Stimulated activated naive CD8-positive, alpha-beta T cell treated with anti-CD3 and anti-CD28 coated beads, Interleukin-15, Interleukin-2, amounts not matched to agents 100 ng/mL and 50 ng/mL, for 24 hours (primary cell): ENCODE data around the gene MTA1.
A peak's percentile ranks its signal among the peaks of the same experiment; 100 is the strongest.

Experiments used
- H3K27ac Mint-ChIP-seq: one replicate; pipeline ENCODE4 v1.8.0; 2021; ENCODE audit warnings: mild to moderate bottlenecking, mixed read lengths
- H3K27me3 Mint-ChIP-seq: one replicate; pipeline ENCODE4 v1.8.0; 2021; ENCODE audit warnings: mixed read lengths
- H3K36me3 Mint-ChIP-seq: one replicate; pipeline ENCODE4 v1.8.0; 2021; ENCODE audit warnings: low read depth, mixed read lengths
- H3K4me1 Mint-ChIP-seq: one replicate; pipeline ENCODE4 v1.8.0; 2021; ENCODE audit warnings: low read depth, mixed read lengths
- H3K4me3 Mint-ChIP-seq: one replicate; pipeline ENCODE4 v1.8.0; 2021; ENCODE audit warnings: mild to moderate bottlenecking, mixed read lengths
- H3K9me3 Mint-ChIP-seq: one replicate; pipeline ENCODE4 v1.8.0; 2021; ENCODE audit warnings: mixed read lengths

Gene MTA1

DNA sequence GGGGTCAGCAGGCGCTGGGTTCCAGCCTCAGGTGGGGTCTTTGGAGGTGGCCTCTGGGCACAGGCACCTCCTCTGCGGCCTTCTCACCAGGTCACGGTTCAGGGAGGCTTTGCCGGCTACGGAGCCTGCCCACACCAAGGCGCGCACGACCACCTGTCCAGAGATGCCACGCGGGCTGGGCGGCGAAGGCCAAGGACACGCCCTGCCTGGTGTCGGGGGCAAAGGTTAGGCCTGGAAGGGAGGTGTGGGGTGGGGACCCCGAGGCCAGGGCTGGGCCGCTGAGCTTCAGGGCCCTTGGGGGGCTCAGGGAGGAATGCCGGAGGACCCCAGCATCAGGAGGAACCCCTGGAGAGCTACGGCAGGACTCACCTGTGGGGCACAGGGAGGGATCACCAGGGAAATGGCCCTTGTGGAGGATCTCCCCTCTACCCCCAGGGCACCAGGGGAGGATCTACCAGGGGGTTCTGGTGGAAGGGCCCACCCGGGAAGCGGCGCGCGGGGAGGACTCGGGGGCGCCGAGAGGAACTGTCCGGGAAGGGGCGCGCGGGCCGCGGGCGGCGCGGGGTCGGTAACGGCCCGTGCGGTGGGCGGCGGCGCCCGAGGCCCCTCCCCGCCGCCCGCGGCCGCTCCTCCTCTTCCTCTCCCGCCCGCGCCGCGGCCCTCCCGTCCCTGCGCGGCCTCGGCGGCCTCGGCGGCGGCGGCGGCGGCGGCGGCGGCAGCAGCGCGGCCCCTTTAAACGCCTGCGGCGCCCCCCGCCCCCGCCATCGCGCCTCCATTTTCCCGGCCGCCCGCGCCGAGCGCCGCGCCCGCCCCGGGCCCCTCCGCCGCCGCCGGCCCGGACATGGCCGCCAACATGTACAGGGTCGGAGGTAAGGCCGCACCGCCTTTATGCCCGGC is at the start of gene MTA1:
Gene MTA1 (plus strand): TSS at position 633 of the 897 bp plus-strand sequence. CDS start 209 bp downstream, at position 842.
- peaks cover 30% of the 10 kb centered on the region for H3K4me1 Mint-ChIP-seq
- peak within 1 kb of the TSS; percentile 94 for H3K27ac Mint-ChIP-seq
- H3K9me3 Mint-ChIP-seq, result no peaks in the 10 kb centered on the region
- no peaks in the 10 kb centered on the region for H3K27me3 Mint-ChIP-seq
- peak within 1 kb of the TSS; percentile 90 for H3K4me3 Mint-ChIP-seq
- peaks cover 17% of the 10 kb centered on the region for H3K36me3 Mint-ChIP-seq

DNA sequence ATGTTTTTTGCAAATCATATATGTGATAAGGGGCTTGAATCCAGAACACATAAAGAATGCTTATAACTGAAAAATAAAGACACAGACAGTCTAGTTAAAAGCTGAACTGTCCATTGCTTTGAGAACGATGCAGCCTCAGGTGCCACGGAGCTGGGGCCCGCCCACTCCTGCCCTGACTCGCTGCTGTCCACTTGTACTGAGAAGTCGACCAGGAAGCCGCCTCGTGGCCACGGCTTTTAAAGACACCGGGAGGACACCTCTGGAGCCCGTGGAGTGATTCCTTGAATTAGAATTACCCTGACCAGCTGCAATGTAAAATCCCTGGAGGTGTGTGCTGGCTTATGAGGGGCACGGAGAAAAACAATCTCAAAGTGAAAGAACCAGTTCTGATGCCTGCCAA is 45.2 kb upstream of the MTA1 start:
- no peaks in the 10 kb centered on the region for H3K36me3 Mint-ChIP-seq
- peaks cover 16% of the 10 kb centered on the region for H3K4me1 Mint-ChIP-seq
- no peaks in the 10 kb centered on the region for H3K27me3 Mint-ChIP-seq
- H3K27ac Mint-ChIP-seq, result no peak overlapping the region
- no peak overlapping the region for H3K4me3 Mint-ChIP-seq
- H3K9me3 Mint-ChIP-seq, result no peaks in the 10 kb centered on the region

DNA sequence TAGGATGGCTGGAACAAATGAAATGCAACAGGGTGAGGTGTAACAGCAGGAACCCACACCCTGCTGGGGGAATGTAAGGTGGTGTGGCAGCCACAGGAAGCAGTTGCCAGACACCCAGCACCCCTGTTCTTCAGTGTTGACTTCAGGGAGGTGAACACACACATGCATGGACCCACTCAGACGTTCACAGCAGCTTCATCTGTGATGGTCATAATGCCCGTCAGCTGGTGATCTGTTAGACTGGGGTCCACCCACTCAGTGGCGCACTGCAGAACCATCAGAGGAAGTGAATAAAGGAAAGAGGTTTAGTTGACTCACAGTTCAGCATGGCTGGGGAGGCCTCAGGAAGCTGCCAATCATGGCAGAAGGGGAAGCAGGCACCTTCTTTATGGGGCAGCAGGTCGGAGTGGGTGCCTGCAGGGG is 44.0 kb upstream of the MTA1 start:
- peaks cover 16% of the 10 kb centered on the region for H3K4me1 Mint-ChIP-seq
- H3K27ac Mint-ChIP-seq, result peak overlapping the region; percentile 80
- H3K36me3 Mint-ChIP-seq, result no peaks in the 10 kb centered on the region
- no peaks in the 10 kb centered on the region for H3K9me3 Mint-ChIP-seq
- peak overlapping the region; percentile 42 for H3K4me3 Mint-ChIP-seq
- H3K27me3 Mint-ChIP-seq, result no peaks in the 10 kb centered on the region

DNA sequence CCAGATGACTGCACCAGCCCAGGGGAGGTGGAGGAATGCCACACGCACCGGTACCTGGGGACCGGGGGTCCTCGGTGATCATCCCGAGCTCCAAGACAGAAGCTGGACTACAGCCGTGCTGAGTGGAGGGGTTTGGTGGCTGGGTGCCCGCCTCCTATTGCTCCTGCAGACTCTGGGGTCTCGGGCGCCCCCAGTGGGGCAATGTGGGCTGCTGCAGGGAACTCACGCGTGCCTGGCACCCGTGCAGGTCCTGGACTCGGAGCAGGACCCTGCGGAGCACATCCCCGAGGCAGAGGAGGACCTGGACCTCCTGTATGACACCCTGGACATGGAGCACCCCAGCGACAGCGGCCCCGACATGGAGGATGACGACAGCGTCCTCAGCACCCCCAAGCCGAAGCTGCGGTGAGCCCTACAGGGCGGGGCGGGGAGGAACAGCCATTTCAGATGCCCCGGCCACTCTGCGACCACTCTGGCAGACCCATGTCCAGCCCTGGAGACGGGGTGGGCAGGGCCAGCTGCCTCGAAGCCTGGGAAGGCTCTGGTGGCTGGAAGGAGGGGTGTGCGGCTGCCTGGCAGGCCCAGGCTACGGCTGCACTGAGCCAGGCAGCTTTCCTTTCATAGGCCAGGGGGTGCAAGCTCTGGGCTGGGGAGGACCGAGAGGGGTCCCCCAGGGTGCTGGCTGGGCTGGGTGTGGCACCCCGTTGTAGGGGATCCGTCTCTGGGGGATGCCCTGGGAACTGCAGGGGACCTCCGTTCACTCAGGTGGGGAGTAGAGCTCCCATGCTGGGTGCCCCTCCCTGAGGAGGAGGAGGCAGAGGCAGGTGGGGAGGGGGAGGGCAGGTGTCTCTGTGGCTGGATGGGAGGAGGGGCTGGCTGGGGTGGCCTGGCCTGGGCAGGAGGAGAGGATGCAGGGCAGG is 42.8 kb upstream of the MTA1 start:
- H3K4me3 Mint-ChIP-seq, result no peak overlapping the region
- peaks cover 10% of the 10 kb centered on the region for H3K4me1 Mint-ChIP-seq
- no peaks in the 10 kb centered on the region for H3K36me3 Mint-ChIP-seq
- no peak overlapping the region for H3K27ac Mint-ChIP-seq
- H3K27me3 Mint-ChIP-seq, result no peaks in the 10 kb centered on the region
- H3K9me3 Mint-ChIP-seq, result no peaks in the 10 kb centered on the region

DNA sequence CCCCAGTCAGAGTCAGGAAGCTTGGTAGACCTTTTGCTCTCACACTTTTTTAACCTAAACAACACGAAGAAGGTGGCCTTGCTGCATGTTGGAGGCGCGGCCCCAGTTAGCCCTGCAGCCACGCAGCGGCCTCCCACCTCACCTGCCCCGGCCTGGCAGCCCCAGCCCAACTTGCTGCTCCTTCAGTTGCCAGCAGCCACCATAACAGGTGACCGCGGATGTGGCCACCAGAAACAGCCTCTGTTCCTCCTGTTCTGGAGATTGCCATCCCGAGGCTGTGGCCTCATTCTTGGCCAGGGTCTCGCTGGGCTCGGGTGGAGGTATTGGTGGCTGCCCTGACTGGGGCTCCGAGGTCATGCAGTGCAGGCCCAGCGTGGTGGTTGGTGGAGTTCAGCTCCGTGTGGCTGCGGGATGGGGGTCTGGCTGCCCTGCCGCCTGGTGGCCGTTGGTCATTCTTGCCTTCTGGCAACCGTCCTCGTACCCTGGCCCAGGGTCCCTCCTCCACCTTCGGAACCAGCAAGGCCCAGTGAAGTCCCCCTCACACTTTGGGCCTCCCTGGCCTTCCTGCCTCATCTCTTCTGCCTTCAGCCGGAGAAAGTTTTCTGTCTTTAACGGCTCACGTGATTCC is 42.0 kb upstream of the MTA1 start:
- no peaks in the 10 kb centered on the region for H3K9me3 Mint-ChIP-seq
- no peak overlapping the region for H3K4me3 Mint-ChIP-seq
- H3K27me3 Mint-ChIP-seq, result no peaks in the 10 kb centered on the region
- H3K4me1 Mint-ChIP-seq, result peaks cover 10% of the 10 kb centered on the region
- H3K27ac Mint-ChIP-seq, result no peak overlapping the region
- H3K36me3 Mint-ChIP-seq, result no peaks in the 10 kb centered on the region

DNA sequence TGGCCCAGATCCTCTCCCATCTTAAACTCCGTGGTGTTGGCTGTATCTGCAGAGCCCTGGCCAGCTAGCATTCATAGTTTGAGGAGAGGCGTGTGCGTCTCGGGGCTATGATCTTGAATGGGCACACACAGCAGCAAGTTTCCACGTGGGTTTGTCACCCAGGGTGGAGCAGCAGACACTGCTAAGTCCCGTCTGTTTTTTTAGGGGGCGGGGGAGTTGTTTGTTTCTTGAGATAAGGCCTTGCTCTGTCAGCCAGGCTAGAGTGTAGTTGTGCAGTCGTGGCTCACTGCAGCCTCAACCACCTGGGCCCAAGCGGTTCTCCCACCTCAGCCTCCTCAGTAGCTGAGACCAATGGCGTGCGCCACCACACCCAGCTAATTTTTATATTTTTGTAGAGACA is 41.4 kb upstream of the MTA1 start:
- Mint-ChIP-seq H3K27ac (no peak overlapping the region), H3K4me1 (peaks cover 10% of the 10 kb centered on the region), H3K27me3 (no peaks in the 10 kb centered on the region), H3K36me3 (no peaks in the 10 kb centered on the region), H3K9me3 (no peaks in the 10 kb centered on the region), H3K4me3 (no peak overlapping the region)

DNA sequence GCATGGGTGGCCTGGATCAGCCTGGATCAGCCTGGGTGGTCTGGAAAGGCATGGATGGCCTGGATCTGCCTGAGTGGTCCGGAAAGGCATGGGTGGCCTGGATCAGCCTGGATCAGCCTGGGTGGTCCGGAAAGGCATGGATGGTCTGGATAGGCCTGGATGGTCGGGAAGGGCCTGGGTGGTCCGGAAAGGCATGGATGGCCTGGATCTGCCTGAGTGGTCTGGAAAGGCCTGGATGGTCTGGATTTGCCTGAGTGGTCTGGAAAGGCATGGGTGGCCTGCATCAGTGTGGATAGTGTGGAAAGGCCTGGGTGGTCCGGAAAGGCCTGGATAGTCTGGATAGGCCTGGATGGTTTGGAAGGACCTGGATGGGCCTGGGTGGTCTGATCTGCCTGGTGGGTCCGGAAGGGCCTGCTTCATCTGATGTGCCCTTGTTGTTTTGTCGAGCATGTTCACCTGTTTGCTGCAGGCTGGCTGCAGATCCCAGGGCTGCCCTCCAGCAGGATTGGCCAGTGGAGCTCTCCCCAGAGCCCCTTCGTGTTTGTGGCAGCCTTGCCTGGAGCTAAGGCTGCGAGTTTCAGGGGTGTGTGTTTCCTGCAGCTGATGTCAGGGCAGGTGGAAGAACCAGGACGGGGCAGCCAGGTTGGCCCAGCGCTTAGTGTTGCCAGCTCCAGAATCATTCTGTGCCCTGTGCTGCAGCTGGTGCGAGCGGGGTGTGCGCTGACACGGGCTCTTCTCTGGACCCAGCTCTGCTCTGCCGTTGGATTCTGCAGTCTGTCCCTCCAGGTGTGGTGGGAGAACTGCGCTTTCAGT is 40.5 kb upstream of the MTA1 start:
- Mint-ChIP-seq H3K9me3 (no peaks in the 10 kb centered on the region), H3K27ac (no peak overlapping the region), H3K4me3 (no peak overlapping the region), H3K4me1 (peaks cover 10% of the 10 kb centered on the region), H3K36me3 (peaks cover 4% of the 10 kb centered on the region), H3K27me3 (no peaks in the 10 kb centered on the region)

DNA sequence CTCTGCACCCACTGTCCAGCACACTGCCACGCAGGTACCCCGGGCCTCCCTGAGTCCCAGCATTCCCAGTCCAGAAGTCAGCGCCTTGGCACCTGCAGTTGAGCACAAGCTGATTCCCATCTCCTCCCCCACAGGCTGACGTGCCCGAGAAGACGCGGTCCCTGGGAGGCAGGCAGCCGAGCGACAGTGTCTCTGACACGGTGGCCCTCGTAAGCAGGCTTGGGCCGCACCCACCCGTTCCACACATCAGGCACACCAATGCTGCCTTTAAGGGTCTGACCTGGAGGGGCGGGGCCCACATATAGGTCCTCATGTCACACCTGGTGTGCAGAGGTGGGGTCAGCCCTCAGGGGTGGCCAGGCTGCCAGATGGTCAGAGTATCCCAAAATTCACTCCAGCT is 39.7 kb upstream of the MTA1 start:
- H3K36me3 Mint-ChIP-seq, result peaks cover 4% of the 10 kb centered on the region
- H3K27ac Mint-ChIP-seq, result no peak overlapping the region
- H3K4me3 Mint-ChIP-seq, result no peak overlapping the region
- H3K9me3 Mint-ChIP-seq, result no peaks in the 10 kb centered on the region
- H3K4me1 Mint-ChIP-seq, result peaks cover 10% of the 10 kb centered on the region
- H3K27me3 Mint-ChIP-seq, result no peaks in the 10 kb centered on the region

DNA sequence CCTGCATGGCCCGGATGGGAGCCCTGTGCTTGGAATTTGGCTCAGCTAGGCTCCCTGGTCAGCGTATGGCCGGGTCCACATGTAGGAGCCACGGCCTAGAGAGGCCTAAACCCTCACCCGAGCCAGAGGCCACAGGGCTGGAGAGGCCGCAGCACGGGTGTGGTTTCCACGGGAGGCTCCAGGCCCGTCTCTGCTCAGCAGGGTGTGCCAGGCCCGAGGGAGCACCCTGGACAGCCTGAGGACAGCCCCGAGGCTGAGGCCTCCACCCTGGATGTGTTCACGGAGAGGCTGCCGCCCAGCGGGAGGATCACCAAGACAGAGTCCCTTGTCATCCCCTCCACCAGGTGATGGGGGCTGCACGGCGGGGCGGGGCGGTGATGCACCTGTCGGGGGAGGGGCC is 38.9 kb upstream of the MTA1 start:
- Mint-ChIP-seq H3K4me3 (no peak overlapping the region), H3K9me3 (no peaks in the 10 kb centered on the region), H3K27ac (no peak overlapping the region), H3K36me3 (peaks cover 4% of the 10 kb centered on the region), H3K27me3 (no peaks in the 10 kb centered on the region), H3K4me1 (peaks cover 5% of the 10 kb centered on the region)

DNA sequence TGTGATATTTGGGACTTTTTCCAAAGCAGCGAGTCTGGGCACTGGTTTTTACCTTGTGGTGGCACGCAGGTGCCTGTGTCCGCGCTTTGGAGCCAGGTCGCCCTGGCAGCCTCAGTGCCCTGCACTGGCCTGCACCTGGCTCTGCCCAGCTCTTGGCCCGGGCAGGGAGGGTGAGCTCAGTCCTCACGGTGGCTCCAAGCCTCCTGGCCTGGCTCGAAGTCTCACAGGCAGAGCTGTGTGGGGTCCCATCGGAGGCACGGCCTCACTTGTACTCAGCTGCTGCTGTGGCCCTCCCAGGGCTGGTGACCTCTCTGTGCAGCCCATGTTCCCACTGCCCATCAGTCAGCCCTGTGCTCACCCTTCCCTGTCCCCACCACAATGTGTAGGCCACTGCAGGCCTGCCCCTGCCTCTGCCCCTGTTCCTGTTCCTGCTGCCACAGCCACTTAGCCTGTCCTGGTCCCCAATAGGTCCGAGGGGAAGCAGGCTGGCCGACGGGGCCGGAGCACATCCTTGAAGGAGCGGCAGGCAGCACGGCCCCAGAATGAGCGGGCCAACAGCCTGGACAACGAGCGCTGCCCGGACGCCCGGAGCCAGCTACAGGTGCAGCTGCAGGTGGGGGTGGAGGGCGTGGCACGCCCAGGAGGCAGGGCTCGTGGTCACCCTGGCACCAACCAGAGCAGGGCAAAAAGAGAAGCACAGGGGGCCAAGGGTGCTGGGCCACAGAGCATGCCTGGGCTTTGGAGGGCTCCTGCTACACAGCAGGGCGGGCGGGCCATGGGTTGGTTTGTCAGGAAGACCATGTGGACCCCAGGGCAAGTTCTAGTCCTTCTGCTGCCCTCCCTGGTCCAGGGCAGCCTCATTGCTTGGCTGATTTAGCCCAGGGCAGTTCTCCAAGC is 37.9 kb upstream of the MTA1 start:
- Mint-ChIP-seq H3K9me3 (no peaks in the 10 kb centered on the region), H3K4me1 (no peaks in the 10 kb centered on the region), H3K36me3 (peaks cover 4% of the 10 kb centered on the region), H3K4me3 (no peak overlapping the region), H3K27me3 (no peaks in the 10 kb centered on the region), H3K27ac (no peak overlapping the region)

DNA sequence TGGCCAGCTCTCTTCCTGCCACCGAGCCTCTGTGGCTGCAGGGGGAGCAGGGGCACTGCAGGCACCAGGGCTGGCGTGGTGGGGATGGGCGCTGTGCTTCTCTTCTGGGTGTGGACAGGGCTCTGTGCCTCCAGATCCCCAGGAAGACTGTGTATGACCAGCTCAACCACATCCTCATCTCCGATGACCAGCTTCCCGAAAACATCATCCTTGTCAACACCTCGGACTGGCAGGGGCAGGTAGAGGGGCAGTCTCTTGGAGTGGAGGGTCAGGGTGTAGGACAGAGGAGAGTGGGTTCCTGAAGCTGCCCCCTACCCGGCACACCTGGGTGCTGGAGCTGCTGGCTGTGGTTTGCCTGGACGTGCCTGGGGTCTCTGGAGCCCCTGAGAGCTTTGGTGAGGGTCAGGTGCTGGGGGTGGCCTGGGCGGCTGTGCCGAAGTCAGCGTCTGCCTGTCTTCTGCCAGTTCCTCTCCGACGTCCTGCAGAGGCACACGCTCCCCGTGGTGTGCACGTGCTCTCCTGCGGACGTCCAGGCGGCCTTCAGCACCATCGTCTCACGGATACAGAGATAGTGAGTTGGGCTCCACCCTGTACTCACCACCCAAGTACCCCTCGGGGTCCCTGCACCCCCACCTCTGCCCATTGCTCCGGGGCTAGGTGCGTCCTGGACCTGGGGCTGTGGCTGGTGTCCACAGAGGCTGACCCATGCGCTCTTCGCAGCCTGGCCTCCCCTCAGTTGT is 37.1 kb upstream of the MTA1 start:
- peaks cover 4% of the 10 kb centered on the region for H3K36me3 Mint-ChIP-seq
- no peaks in the 10 kb centered on the region for H3K27me3 Mint-ChIP-seq
- H3K4me3 Mint-ChIP-seq, result no peak overlapping the region
- H3K9me3 Mint-ChIP-seq, result no peaks in the 10 kb centered on the region
- H3K27ac Mint-ChIP-seq, result no peak overlapping the region
- H3K4me1 Mint-ChIP-seq, result no peaks in the 10 kb centered on the region

DNA sequence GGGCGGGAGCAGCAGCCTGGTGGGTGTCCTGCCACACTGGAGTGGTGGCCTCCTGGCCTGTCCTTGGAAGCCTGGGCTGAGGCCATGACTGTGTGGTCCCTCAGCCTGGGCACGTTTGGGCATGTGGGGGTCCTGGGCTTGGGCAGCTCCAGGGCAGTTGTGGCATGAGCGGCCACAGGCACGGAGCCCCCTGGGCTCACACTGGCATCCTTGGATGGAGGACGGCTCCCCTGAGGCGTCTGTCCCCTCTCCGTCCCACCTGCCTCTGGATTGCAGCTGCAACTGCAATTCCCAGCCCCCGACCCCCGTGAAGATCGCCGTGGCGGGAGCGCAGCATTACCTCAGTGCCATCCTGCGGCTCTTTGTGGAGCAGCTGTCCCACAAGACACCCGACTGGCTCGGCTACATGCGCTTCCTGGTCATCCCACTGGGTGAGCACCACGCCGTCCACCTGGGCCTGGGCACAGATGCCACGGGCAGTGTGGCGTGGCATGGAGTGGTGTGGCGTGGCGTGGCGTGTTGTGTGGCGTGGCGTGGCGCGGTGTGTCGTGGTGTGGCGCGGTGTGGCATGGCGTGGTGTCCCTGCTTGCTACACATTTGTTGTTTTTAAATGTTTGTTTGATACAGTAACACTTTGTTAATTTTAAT is 36.4 kb upstream of the MTA1 start:
- Mint-ChIP-seq H3K36me3 (peaks cover 4% of the 10 kb centered on the region), H3K27me3 (no peaks in the 10 kb centered on the region), H3K4me1 (no peaks in the 10 kb centered on the region)

More for the DNA sequence above, 36.4 kb upstream of the MTA1 start:
- H3K9me3 Mint-ChIP-seq, result no peaks in the 10 kb centered on the region
- no peak overlapping the region for H3K4me3 Mint-ChIP-seq
- H3K27ac Mint-ChIP-seq, result no peak overlapping the region
